ENCODE data around the gene HRH1. TPM values are rescaled to one million over a fixed set of nuclear protein-coding genes. Genes with fewer than 3 reads are reported as not detected.

HRH1 gene
- total RNA-seq, 6 experiments from 2014 or later, result 0.14 to 0.66 (median 0.41) TPM; not detected in 2

DNA sequence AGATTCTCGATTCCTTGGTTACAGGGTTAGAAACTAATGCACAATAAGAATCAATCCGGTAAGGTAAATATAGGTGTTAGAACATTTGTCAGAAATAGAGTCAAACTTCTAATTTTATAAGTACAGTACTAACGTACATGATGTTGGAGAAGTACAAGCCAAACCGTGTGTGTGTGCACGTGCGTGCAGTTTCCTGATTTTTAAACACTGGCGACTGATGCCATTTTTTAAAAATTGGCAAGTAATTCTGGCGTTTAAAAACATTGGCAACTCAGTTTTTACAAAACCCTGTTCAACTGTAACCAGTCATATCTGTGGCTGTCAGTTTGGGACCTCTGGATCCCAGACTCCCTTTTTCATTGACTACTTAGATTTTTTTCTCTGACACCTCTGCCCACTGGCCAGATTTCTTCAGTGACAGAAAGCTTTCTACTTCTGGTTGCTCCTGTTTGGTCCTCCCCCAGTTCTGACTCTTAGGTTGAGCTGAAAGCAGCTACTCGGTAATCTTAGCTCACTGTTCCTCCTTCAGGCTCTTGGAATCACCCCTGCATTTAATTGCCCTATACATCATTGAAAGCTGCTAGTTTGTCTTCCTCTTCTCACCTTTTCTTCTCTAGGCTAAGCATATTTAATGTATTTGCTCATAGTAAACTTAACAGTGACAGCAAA, 118.7 kb downstream of the HRH1 start:
- WGBS (ENCODE audit: insufficient coverage, low coverage, low lambda C conversion rate, missing lambda C conversion rate), result 2% methylated on average over 9 of the region's 9 CpGs
- no peaks in the 10 kb centered on the region for H3K36me3 ChIP-seq
- no peaks in the 10 kb centered on the region for H3K27me3 ChIP-seq
- peaks cover 0 to 7% (median 3%) of the 10 kb centered on the region in 4 donors for H3K4me1 ChIP-seq
- H3K9me3 ChIP-seq, result no peaks in the 10 kb centered on the region
- H3K27ac ChIP-seq, result peak overlapping the region in 2 of 3 donors; percentile 84 to 90
- DNase-seq (no peak), ATAC-seq (no peak)
- intact Hi-C loops (cut with DNase I), result no loop called here
- peak overlapping the region; percentile 79 to 94 (median 91) for H3K4me3 ChIP-seq
- TF ChIP-seq, protein P1, sequence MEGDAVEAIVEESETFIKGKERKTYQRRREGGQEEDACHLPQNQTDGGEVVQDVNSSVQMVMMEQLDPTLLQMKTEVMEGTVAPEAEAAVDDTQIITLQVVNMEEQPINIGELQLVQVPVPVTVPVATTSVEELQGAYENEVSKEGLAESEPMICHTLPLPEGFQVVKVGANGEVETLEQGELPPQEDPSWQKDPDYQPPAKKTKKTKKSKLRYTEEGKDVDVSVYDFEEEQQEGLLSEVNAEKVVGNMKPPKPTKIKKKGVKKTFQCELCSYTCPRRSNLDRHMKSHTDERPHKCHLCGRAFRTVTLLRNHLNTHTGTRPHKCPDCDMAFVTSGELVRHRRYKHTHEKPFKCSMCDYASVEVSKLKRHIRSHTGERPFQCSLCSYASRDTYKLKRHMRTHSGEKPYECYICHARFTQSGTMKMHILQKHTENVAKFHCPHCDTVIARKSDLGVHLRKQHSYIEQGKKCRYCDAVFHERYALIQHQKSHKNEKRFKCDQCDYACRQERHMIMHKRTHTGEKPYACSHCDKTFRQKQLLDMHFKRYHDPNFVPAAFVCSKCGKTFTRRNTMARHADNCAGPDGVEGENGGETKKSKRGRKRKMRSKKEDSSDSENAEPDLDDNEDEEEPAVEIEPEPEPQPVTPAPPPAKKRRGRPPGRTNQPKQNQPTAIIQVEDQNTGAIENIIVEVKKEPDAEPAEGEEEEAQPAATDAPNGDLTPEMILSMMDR (IDR thresholded peaks at IDR 0.05), result no peak
- TF ChIP-seq POLR2A (IDR thresholded peaks at IDR 0.05), result no peak

DNA sequence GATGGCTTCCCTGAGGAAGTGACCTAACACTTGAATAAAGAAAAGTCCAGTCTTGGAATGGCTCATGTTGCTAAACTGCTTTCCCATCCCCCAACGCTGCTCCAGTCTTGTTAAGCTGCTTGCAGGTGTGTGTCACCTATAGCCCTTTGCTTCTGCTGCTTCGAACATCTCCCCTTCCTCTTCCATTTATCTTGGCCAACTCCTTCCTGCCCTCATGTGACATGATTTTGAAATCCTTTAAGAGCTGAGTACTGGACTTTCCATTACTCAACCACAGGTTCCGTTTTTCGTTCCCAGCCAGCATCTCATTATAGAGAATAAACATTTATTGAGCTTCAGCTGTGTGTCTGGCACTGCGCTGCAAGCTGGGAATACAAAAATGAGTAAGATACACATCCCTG, 119.6 kb downstream of the HRH1 start:
- intact Hi-C loops (cut with DNase I), result no loop called here

DNA sequence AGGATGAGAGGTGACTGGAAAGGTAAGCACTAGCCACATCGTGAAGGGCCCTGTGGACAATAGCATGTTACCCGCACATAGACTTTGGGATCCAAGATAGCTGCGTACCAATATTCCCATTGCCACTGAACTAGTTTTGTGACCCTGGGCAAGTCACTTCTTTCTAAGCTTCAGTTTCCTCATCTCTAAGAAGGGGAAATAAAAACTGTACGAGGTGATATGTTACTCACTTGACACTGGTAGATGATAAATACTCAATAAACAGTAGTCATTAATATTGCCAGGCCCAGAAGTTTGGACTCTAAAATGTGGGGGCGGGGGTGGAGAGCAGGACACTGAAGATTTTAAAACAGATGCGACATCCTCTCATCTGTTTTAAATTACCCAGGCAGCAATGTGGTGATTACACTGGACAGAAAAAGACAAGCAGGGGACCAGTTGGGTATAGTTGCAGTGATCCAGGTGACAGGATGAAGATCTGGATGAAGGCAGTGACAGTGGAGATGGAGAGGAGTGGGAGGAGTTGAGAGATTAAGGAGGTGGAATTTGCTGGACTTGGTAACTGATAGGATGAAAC, 120.4 kb downstream of the HRH1 start:
- intact Hi-C loops (cut with DNase I), result no loop called here
- DNase-seq, result no peak
- 72% methylated on average over 6 of the region's 6 CpGs for WGBS (ENCODE audit: insufficient coverage, low coverage, low lambda C conversion rate, missing lambda C conversion rate)
- Histone ChIP-seq H3K4me1 (peaks cover 0 to 7% (median 3%) of the 10 kb centered on the region in 4 donors), H3K36me3 (no peaks in the 10 kb centered on the region), H3K27me3 (no peaks in the 10 kb centered on the region), H3K9me3 (no peaks in the 10 kb centered on the region), H3K4me3 (no peak overlapping the region), H3K27ac (peak overlapping the region in 1 of 3 donors; percentile 27)
- TF ChIP-seq, protein P1 (IDR thresholded peaks at IDR 0.05), result no peak
- no peak for TF ChIP-seq POLR2A (IDR thresholded peaks at IDR 0.05)
- no peak for ATAC-seq

More for the DNA sequence above, 119.6 kb downstream of the HRH1 start:
- H3K4me1 ChIP-seq, result peaks cover 0 to 7% (median 3%) of the 10 kb centered on the region in 4 donors
- no peak for DNase-seq
- H3K4me3 ChIP-seq, result no peak overlapping the region
- no peaks in the 10 kb centered on the region for H3K9me3 ChIP-seq
- H3K27ac ChIP-seq, result peak overlapping the region in 1 of 3 donors; percentile 27
- 71% methylated on average over 5 of the region's 5 CpGs for WGBS (ENCODE audit: insufficient coverage, low coverage, low lambda C conversion rate, missing lambda C conversion rate)
- H3K27me3 ChIP-seq, result no peaks in the 10 kb centered on the region
- H3K36me3 ChIP-seq, result no peaks in the 10 kb centered on the region
- TF ChIP-seq, protein P1 (IDR thresholded peaks at IDR 0.05), result no peak
- no peak for TF ChIP-seq POLR2A (IDR thresholded peaks at IDR 0.05)
- peak in 1 of 4 donors; percentile 14 for ATAC-seq

DNA sequence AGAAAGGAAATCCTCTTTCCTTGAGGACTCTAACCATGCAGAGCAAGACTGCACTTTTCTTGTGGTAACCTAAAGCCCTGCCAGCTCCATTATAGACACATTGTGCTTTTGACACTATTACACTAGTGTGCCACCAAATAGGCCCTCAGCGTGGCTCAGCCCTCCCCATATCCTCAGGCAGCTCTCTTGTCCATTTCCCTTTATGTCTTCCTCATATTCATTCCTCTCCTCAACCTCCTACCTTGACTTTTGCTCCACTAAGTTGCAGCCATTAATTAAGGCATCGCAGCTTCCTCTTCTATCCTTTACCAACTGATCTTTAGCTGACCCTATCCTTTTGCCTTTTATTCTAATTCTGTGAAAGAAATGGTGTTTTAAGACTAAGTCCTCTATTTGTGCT, 121.6 kb downstream of the HRH1 start:
- DNase-seq, result no peak
- intact Hi-C loops (cut with DNase I), result no loop called here
- H3K27me3 ChIP-seq, result no peaks in the 10 kb centered on the region
- peaks cover 0 to 7% (median 3%) of the 10 kb centered on the region in 4 donors for H3K4me1 ChIP-seq
- H3K9me3 ChIP-seq, result no peaks in the 10 kb centered on the region
- ATAC-seq, result no peak
- peaks cover 0 to under 1% (median 0%) of the 10 kb centered on the region in 4 donors for H3K36me3 ChIP-seq
- H3K27ac ChIP-seq, result no peak overlapping the region
- TF ChIP-seq POLR2A (IDR thresholded peaks at IDR 0.05), result no peak
- TF ChIP-seq, protein P1 (IDR thresholded peaks at IDR 0.05), result no peak
- no peak overlapping the region for H3K4me3 ChIP-seq
- WGBS (ENCODE audit: insufficient coverage, low coverage, low lambda C conversion rate, missing lambda C conversion rate), result 28% methylated on average over 2 of the region's 2 CpGs
